HG03439 (cell line): ENCODE data around the gene SPTB.

Experiments used
- ATAC-seq: cut with Tn5 transposase; IDR thresholded peaks from one replicate; pipeline ENCODE4 v1.9.1; 2021; ENCODE audit warnings: mild to moderate bottlenecking, moderate library complexity; ENCODE audit not compliant: unreplicated experiment

SPTB gene

GRCh38 chr14:64715628-64716412 lies 163.9 kb downstream of the SPTB start:
- no peak for ATAC-seq

- no peak for ATAC-seq
Measured at GRCh38 chr14:64715146-64715627, 164.5 kb downstream of the SPTB start.

- ATAC-seq: no peak
Measured at GRCh38 chr14:64714432-64715025, 165.2 kb downstream of the SPTB start.

- no peak for ATAC-seq
Measured at GRCh38 chr14:64713677-64714076, 166.0 kb downstream of the SPTB start.

- no peak for ATAC-seq
Measured at GRCh38 chr14:64711039-64711438, 168.7 kb downstream of the SPTB start.

GRCh38 chr14:64709126-64709525 lies 170.6 kb downstream of the SPTB start:
- no peak for ATAC-seq

- no peak for ATAC-seq
Measured at GRCh38 chr14:64708148-64709004, 171.3 kb downstream of the SPTB start.

- ATAC-seq: no peak
Measured at GRCh38 chr14:64707661-64708060, 172.0 kb downstream of the SPTB start.

GRCh38 chr14:64706593-64707193 lies 173.0 kb downstream of the SPTB start:
- no peak for ATAC-seq

- no peak for ATAC-seq
Measured at GRCh38 chr14:64706119-64706592, 173.6 kb downstream of the SPTB start.

- ATAC-seq: no peak
Measured at GRCh38 chr14:64705381-64706118, 174.2 kb downstream of the SPTB start.

- no peak for ATAC-seq
Measured at GRCh38 chr14:64704743-64705380, 174.8 kb downstream of the SPTB start.

- no peak for ATAC-seq
Measured at GRCh38 chr14:64704143-64704742, 175.5 kb downstream of the SPTB start, which contains the start of gene PLEKHG3. Gene PLEKHG3, plus strand, starts transcription at chr14:64704424. Its CDS starts 23,208 bp downstream, at chr14:64727632.

- no peak for ATAC-seq
Measured at GRCh38 chr14:64703395-64704142, 176.1 kb downstream of the SPTB start.

GRCh38 chr14:64702493-64703394 lies 177.0 kb downstream of the SPTB start:
- no peak for ATAC-seq

GRCh38 chr14:64701660-64702059 lies 178.0 kb downstream of the SPTB start:
- ATAC-seq: no peak

- no peak for ATAC-seq
Measured at GRCh38 chr14:64700894-64701293, 178.8 kb downstream of the SPTB start.
